Keratinocyte (primary cell): ENCODE results near the gene RNF44.

Experiments
- EZH2 ChIP-seq: IDR thresholded peaks from one replicate; pipeline ENCODE4 v1.6.1; 2012; ENCODE audit warnings: inconsistent platforms, mild to moderate bottlenecking, low read length, moderate library complexity
- TF ChIP-seq, protein P1 (sequence below), 3 experiments: IDR thresholded peaks in 1 of 3; conservative IDR thresholded peaks in 1 of 3; optimal IDR thresholded peaks in 1 of 3; 2 replicates in 2 of 3; 3 replicates in 1 of 3; pipeline versions ENCODE3 to v1.5.1; 2011; ENCODE audit warnings: low read length in 3 of 3, mild to moderate bottlenecking in 3 of 3, moderate library complexity in 2 of 3, control low read depth in 1 of 3, inconsistent platforms in 1 of 3; ENCODE audit not compliant: insufficient read depth in 2 of 3; ENCODE audit errors: extremely low read depth in 1 of 3

DNA sequence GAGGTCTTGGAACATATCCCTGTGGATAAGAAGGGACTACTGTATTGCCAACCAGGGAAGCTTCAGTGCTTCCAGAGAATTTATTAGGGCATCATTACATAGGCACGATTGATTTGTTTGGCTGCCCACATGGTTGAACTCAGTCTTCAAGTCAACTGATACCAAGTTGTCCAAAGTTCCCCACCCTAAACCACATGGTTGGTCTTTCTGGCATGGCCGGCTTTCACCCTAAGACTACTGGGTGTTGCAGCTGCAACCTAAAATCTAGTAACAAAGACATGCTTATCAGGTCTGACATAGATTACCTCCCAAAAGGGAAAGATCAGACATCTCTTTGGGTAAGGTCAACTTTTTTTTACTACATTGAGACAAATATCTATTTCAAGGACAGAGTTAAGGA, 52.0 kb downstream of the RNF44 start:
- TF ChIP-seq, protein P1, sequence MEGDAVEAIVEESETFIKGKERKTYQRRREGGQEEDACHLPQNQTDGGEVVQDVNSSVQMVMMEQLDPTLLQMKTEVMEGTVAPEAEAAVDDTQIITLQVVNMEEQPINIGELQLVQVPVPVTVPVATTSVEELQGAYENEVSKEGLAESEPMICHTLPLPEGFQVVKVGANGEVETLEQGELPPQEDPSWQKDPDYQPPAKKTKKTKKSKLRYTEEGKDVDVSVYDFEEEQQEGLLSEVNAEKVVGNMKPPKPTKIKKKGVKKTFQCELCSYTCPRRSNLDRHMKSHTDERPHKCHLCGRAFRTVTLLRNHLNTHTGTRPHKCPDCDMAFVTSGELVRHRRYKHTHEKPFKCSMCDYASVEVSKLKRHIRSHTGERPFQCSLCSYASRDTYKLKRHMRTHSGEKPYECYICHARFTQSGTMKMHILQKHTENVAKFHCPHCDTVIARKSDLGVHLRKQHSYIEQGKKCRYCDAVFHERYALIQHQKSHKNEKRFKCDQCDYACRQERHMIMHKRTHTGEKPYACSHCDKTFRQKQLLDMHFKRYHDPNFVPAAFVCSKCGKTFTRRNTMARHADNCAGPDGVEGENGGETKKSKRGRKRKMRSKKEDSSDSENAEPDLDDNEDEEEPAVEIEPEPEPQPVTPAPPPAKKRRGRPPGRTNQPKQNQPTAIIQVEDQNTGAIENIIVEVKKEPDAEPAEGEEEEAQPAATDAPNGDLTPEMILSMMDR (optimal IDR thresholded peaks at IDR 0.05 in 1 of 3, IDR thresholded peaks at IDR 0.05 in 1 of 3, conservative IDR thresholded peaks at IDR 0.05 in 1 of 3; ENCODE audit: extremely low read depth in 1 of 3, insufficient read depth in 2 of 3, low read length in 3 of 3): no peak
- no peak for TF ChIP-seq EZH2
